ENCODE data around the gene ANAPC4.

ANAPC4 gene

GRCh38 chr4:25343671-25344070 is 33.4 kb upstream of the ANAPC4 start:
- peaks cover 4% of the 10 kb centered on the region; the same call in 1 of the 2 replicates for H3K36me3 ChIP-seq (ENCODE audit: low read depth)
- no peak overlapping the region for H3K4me3 ChIP-seq (ENCODE audit: severe bottlenecking)
- H3K4me1 ChIP-seq (ENCODE audit: insufficient read depth, poor library complexity, severe bottlenecking): no peaks in the 10 kb centered on the region
- no peak overlapping the region for H3K27ac ChIP-seq (ENCODE audit: poor library complexity, severe bottlenecking)
- no peak for TF ChIP-seq CTCF (IDR thresholded peaks at IDR 0.05; ENCODE audit: poor library complexity, severe bottlenecking)
- DNase-seq (ENCODE audit: low spot score): no peak
- no peaks in the 10 kb centered on the region for H3K27me3 ChIP-seq (ENCODE audit: insufficient read depth, poor library complexity, severe bottlenecking)
- ATAC-seq (ENCODE audit: low read depth): no peak
- no peaks in the 10 kb centered on the region for H3K9me3 ChIP-seq (ENCODE audit: severe bottlenecking)

DNA sequence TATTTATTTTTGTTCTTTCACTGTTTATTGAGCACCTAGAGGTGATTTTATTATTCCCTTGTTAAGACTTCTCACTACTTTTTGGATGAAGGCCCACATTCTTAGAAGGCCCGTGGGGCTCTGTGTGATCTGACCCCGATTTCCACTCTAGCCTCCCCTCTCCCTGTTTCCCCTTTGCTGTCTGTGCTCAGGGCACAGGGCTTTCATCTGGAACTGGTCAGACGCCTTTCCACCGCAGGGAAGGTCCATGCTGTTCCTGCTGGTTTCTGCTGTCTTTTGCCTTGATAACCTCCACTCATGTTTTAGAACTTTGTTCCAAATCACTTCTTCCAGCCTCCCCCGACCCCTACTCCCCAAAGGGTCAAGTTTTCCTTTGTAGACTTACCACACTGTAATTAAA is 31.3 kb upstream of the ANAPC4 start:
- H3K4me1 ChIP-seq (ENCODE audit: insufficient read depth, poor library complexity, severe bottlenecking): no peaks in the 10 kb centered on the region
- no peaks in the 10 kb centered on the region for H3K9me3 ChIP-seq (ENCODE audit: severe bottlenecking)
- TF ChIP-seq CTCF (IDR thresholded peaks at IDR 0.05; ENCODE audit: poor library complexity, severe bottlenecking): no peak
- H3K4me3 ChIP-seq (ENCODE audit: severe bottlenecking): no peak overlapping the region
- H3K27ac ChIP-seq (ENCODE audit: poor library complexity, severe bottlenecking): no peak overlapping the region
- H3K27me3 ChIP-seq (ENCODE audit: insufficient read depth, poor library complexity, severe bottlenecking): no peaks in the 10 kb centered on the region
- no peak for DNase-seq (ENCODE audit: low spot score)
- ATAC-seq (ENCODE audit: low read depth): no peak
- peaks cover 5% of the 10 kb centered on the region for H3K36me3 ChIP-seq (ENCODE audit: low read depth)

DNA sequence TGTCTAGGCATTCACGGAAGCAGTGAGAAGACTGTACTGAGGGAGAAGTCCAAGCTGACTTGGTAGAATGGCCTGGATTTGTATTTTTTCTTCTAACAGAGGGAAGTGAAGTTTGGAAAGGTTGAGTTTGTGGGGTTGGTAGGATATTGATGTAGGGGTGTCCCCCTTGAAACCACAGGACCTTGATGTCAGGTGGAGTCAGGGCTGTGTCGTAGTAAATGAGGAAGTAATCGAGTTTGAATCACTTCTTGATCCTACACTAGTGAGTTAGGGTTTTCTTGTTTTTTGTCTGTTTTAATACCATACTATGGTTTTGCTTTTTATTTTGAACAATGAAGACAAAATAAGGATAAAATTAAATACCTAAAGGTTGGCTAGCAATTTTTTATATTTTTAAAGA is 30.1 kb upstream of the ANAPC4 start:
- no peak for TF ChIP-seq CTCF (IDR thresholded peaks at IDR 0.05; ENCODE audit: poor library complexity, severe bottlenecking)
- no peak overlapping the region for H3K4me3 ChIP-seq (ENCODE audit: severe bottlenecking)
- no peaks in the 10 kb centered on the region for H3K9me3 ChIP-seq (ENCODE audit: severe bottlenecking)
- DNase-seq (ENCODE audit: low spot score) (no peak), ATAC-seq (ENCODE audit: low read depth) (no peak)
- peaks cover 6% of the 10 kb centered on the region for H3K4me1 ChIP-seq (ENCODE audit: insufficient read depth, poor library complexity, severe bottlenecking)
- H3K36me3 ChIP-seq (ENCODE audit: low read depth): peaks cover 14% of the 10 kb centered on the region
- no peaks in the 10 kb centered on the region for H3K27me3 ChIP-seq (ENCODE audit: insufficient read depth, poor library complexity, severe bottlenecking)
- H3K27ac ChIP-seq (ENCODE audit: poor library complexity, severe bottlenecking): no peak overlapping the region

GRCh38 chr4:25347473-25347872 is 29.6 kb upstream of the ANAPC4 start:
- no peak for ATAC-seq (ENCODE audit: low read depth)
- Histone ChIP-seq H3K36me3 (ENCODE audit: low read depth) (peaks cover 14% of the 10 kb centered on the region), H3K27me3 (ENCODE audit: insufficient read depth, poor library complexity, severe bottlenecking) (no peaks in the 10 kb centered on the region), H3K4me1 (ENCODE audit: insufficient read depth, poor library complexity, severe bottlenecking) (peaks cover 9% of the 10 kb centered on the region), H3K4me3 (ENCODE audit: severe bottlenecking) (no peak overlapping the region), H3K27ac (ENCODE audit: poor library complexity, severe bottlenecking) (no peak overlapping the region), H3K9me3 (ENCODE audit: severe bottlenecking) (no peaks in the 10 kb centered on the region)
- DNase-seq (ENCODE audit: low spot score): no peak
- no peak for TF ChIP-seq CTCF (IDR thresholded peaks at IDR 0.05; ENCODE audit: poor library complexity, severe bottlenecking)

- H3K27me3 ChIP-seq (ENCODE audit: insufficient read depth, poor library complexity, severe bottlenecking): no peaks in the 10 kb centered on the region
- peaks cover 9% of the 10 kb centered on the region for H3K4me1 ChIP-seq (ENCODE audit: insufficient read depth, poor library complexity, severe bottlenecking)
- TF ChIP-seq CTCF (IDR thresholded peaks at IDR 0.05; ENCODE audit: poor library complexity, severe bottlenecking): no peak
- ATAC-seq (ENCODE audit: low read depth) (no peak), DNase-seq (ENCODE audit: low spot score) (no peak)
- H3K36me3 ChIP-seq (ENCODE audit: low read depth): peaks cover 18% of the 10 kb centered on the region
- no peak overlapping the region for H3K4me3 ChIP-seq (ENCODE audit: severe bottlenecking)
- H3K9me3 ChIP-seq (ENCODE audit: severe bottlenecking): no peaks in the 10 kb centered on the region
- no peak overlapping the region for H3K27ac ChIP-seq (ENCODE audit: poor library complexity, severe bottlenecking)
These were observed 29.1 kb upstream of the ANAPC4 start for GRCh38 chr4:25347971-25348370.
